ENCODE measurements around the gene GDPD3. TPM values are rescaled to one million over a fixed set of nuclear protein-coding genes. Genes with fewer than 3 reads are reported as not detected.

GDPD3 gene
- total RNA-seq, 2 donors from 2014 or later: 2.7 to 6.5 TPM

DNA sequence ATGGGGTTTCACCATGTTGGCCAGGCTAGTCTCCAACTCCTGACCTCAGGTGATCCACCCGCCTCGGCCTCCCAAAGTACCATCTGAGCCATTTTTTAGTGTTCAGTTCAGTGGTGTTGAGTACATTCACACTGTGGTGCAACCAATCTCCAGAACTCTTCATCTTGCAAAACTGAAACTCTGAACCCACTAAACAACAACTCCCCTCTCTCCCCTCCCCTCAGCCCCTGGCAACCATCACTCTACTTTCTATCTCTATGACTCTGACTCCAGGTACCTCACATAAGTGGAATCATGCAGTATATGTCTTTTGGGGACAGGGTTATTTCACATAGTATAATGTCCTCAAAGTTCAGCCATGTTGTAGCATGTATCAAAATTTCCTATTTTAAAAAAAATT, 28.4 kb upstream of the GDPD3 start:
- DNase-seq: no peak
- H3K27me3 ChIP-seq (ENCODE audit: control insufficient read depth, insufficient read depth, low read length, poor library complexity, severe bottlenecking): no peaks in the 10 kb centered on the region
- no peak overlapping the region for H3K4me3 ChIP-seq (ENCODE audit: low read length)
- H3K27ac Mint-ChIP-seq: no peak overlapping the region
- H3K36me3 ChIP-seq (ENCODE audit: control insufficient read depth, insufficient read depth, low read length): no peaks in the 10 kb centered on the region
- H3K9me3 Mint-ChIP-seq: no peaks in the 10 kb centered on the region
- no peak overlapping the region for H3K4me3 Mint-ChIP-seq
- WGBS, 2 experiments (ENCODE audit: insufficient coverage in 1 of 2, insufficient read length in 1 of 2): 100% methylated on average over 2 of the region's 2 CpGs
- no peaks in the 10 kb centered on the region for H3K36me3 Mint-ChIP-seq (ENCODE audit: low read depth)
- H3K9ac ChIP-seq (ENCODE audit: extremely low read depth, low read length, poor library complexity, severe bottlenecking): no peak overlapping the region
- no peaks in the 10 kb centered on the region for H3K9me3 ChIP-seq (ENCODE audit: control insufficient read depth, low read length)
- TF ChIP-seq, protein P1, sequence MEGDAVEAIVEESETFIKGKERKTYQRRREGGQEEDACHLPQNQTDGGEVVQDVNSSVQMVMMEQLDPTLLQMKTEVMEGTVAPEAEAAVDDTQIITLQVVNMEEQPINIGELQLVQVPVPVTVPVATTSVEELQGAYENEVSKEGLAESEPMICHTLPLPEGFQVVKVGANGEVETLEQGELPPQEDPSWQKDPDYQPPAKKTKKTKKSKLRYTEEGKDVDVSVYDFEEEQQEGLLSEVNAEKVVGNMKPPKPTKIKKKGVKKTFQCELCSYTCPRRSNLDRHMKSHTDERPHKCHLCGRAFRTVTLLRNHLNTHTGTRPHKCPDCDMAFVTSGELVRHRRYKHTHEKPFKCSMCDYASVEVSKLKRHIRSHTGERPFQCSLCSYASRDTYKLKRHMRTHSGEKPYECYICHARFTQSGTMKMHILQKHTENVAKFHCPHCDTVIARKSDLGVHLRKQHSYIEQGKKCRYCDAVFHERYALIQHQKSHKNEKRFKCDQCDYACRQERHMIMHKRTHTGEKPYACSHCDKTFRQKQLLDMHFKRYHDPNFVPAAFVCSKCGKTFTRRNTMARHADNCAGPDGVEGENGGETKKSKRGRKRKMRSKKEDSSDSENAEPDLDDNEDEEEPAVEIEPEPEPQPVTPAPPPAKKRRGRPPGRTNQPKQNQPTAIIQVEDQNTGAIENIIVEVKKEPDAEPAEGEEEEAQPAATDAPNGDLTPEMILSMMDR (conservative IDR thresholded peaks at IDR 0.05): no peak
- H3K4me1 Mint-ChIP-seq: peaks cover 6% of the 10 kb centered on the region
- no peaks in the 10 kb centered on the region for H3K27me3 Mint-ChIP-seq (ENCODE audit: insufficient read depth)
- H3K27ac ChIP-seq (ENCODE audit: low read depth, low read length): no peak overlapping the region
- no peaks in the 10 kb centered on the region for H3K4me1 ChIP-seq (ENCODE audit: control insufficient read depth, insufficient read depth, low read length)

DNA sequence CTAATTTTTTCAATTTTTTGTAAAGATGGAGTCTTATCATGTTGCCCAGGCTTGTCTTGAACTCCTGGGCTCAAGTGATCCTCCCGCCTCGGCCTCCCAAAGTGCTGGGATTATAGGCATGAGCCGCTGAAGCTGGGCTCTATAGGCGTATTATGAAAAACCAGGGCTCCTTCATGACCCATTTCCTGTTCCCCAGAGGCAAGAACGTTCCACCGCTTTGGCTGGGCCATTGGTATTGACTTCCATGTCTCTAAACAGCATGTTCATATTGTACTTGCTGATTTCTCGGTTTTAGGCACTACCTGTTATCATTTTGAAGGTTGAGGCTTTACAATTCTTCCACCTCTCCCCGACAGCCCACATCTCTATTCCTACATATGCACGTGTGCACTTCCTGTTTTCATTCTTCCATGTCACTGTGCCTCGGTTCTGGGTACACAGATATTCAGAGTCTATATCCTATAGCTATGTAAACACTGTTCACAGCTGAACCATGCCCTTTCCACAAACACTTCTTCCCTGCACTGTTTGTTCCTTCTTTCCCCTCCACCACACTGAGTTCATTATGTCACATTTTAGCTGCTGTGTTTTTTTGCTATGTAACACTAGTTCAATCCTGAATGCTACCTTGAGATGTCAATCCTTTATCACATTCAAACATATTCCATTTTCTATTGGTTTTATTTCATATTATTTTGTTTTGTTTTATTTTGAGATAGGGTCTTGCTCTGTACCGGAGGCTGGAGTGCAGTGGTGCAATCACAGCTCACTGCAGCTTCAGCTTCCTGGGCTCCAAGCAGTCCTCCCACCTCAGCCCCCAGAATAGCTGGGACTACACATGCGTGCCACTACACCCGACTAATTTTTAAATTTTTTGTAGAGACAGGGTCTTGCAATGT, 26.5 kb upstream of the GDPD3 start:
- Histone ChIP-seq H3K9me3 (ENCODE audit: control insufficient read depth, low read length) (no peaks in the 10 kb centered on the region), H3K4me3 (ENCODE audit: low read length) (no peak overlapping the region), H3K9ac (ENCODE audit: extremely low read depth, low read length, poor library complexity, severe bottlenecking) (no peak overlapping the region), H3K4me1 (ENCODE audit: control insufficient read depth, insufficient read depth, low read length) (no peaks in the 10 kb centered on the region), H3K27ac (ENCODE audit: low read depth, low read length) (no peak overlapping the region), H3K27me3 (ENCODE audit: control insufficient read depth, insufficient read depth, low read length, poor library complexity, severe bottlenecking) (no peaks in the 10 kb centered on the region), H3K36me3 (ENCODE audit: control insufficient read depth, insufficient read depth, low read length) (no peaks in the 10 kb centered on the region)
- Mint-ChIP-seq H3K4me3 (no peak overlapping the region), H3K36me3 (ENCODE audit: low read depth) (no peaks in the 10 kb centered on the region), H3K4me1 (peaks cover 6% of the 10 kb centered on the region), H3K27ac (no peak overlapping the region), H3K9me3 (no peaks in the 10 kb centered on the region), H3K27me3 (ENCODE audit: insufficient read depth) (peaks cover 1% of the 10 kb centered on the region)
- WGBS, 2 experiments (ENCODE audit: insufficient coverage in 1 of 2, insufficient read length in 1 of 2): 79 to 88% methylated on average over 12 to 13 of the region's 13 CpGs
- TF ChIP-seq, protein P1 (conservative IDR thresholded peaks at IDR 0.05): no peak
- DNase-seq: no peak

DNA sequence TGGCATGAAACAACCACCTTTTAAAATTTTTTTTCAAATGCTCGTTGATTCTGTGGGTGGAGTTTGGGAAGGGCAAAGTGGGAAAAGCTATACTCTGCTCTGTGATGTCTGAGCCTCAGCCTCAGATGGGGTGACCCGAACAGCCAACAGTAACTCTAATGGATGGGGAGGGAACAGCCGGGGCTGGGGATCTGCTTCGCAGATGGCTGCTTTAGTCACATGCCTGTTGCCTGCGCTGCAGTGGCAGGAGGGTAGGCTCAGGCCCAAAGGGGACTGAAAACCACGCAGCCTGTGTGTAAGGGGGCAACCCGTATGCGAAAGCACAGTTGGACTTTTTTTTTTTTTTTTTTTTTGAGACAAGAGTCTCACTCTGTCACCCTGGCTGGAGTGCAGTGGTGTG, 24.6 kb upstream of the GDPD3 start:
- Histone ChIP-seq H3K27ac (ENCODE audit: low read depth, low read length) (no peak overlapping the region), H3K9ac (ENCODE audit: extremely low read depth, low read length, poor library complexity, severe bottlenecking) (no peak overlapping the region), H3K9me3 (ENCODE audit: control insufficient read depth, low read length) (no peaks in the 10 kb centered on the region), H3K4me3 (ENCODE audit: low read length) (no peak overlapping the region), H3K4me1 (ENCODE audit: control insufficient read depth, insufficient read depth, low read length) (no peaks in the 10 kb centered on the region), H3K36me3 (ENCODE audit: control insufficient read depth, insufficient read depth, low read length) (no peaks in the 10 kb centered on the region), H3K27me3 (ENCODE audit: control insufficient read depth, insufficient read depth, low read length, poor library complexity, severe bottlenecking) (no peaks in the 10 kb centered on the region)
- 85 to 88% methylated on average over 8 of the region's 8 CpGs for WGBS, 2 experiments (ENCODE audit: insufficient coverage in 1 of 2, insufficient read length in 1 of 2)
- H3K9me3 Mint-ChIP-seq: no peaks in the 10 kb centered on the region
- no peak overlapping the region for H3K27ac Mint-ChIP-seq
- TF ChIP-seq, protein P1 (conservative IDR thresholded peaks at IDR 0.05): no peak
- peaks cover 1% of the 10 kb centered on the region for H3K27me3 Mint-ChIP-seq (ENCODE audit: insufficient read depth)
- no peaks in the 10 kb centered on the region for H3K36me3 Mint-ChIP-seq (ENCODE audit: low read depth)
- no peak for DNase-seq
- peaks cover under 1% of the 10 kb centered on the region for H3K4me1 Mint-ChIP-seq
- no peak overlapping the region for H3K4me3 Mint-ChIP-seq

Data from endodermal cell (in vitro differentiated cells).